Endodermal cell (in vitro differentiated cells): ENCODE data around the gene SLC25A12. TPM values are rescaled to one million over a fixed set of nuclear protein-coding genes. Genes with fewer than 3 reads are reported as not detected.

ENCODE experiments used
- DNase-seq: peaks from one replicate; pipeline ENCODE4 v3.0.0-alpha.2; 2017
- H3K27ac ChIP-seq: 2 replicates; pipeline ENCODE4 v1.5.1; 2013; ENCODE audit warnings: mild to moderate bottlenecking, low read depth, low read length, moderate library complexity
- H3K27me3 ChIP-seq: 2 replicates; pipeline ENCODE4 v1.6.1; 2013; ENCODE audit warnings: mild to moderate bottlenecking, low read length, moderate library complexity; ENCODE audit not compliant: insufficient read depth, control insufficient read depth, poor library complexity, severe bottlenecking
- H3K36me3 ChIP-seq: 2 replicates; pipeline ENCODE4 v1.7.0; 2013; ENCODE audit warnings: mild to moderate bottlenecking, low read length, moderate library complexity; ENCODE audit not compliant: control insufficient read depth, insufficient read depth
- H3K4me1 ChIP-seq: one replicate; pipeline ENCODE4 v1.7.0; 2013; ENCODE audit warnings: low read length; ENCODE audit not compliant: control insufficient read depth, insufficient read depth
- H3K4me3 ChIP-seq: 2 replicates; pipeline ENCODE4 v1.5.1; 2013; ENCODE audit warnings: mild to moderate bottlenecking, low read length, moderate library complexity
- H3K9ac ChIP-seq: 2 replicates; pipeline ENCODE4 v1.6.1; 2013; ENCODE audit warnings: mild to moderate bottlenecking, low read length, moderate library complexity; ENCODE audit not compliant: poor library complexity, severe bottlenecking; ENCODE audit errors: extremely low read depth
- H3K9me3 ChIP-seq: 2 replicates; pipeline ENCODE4 v1.6.1; 2013; ENCODE audit warnings: mild to moderate bottlenecking, low read length, moderate library complexity; ENCODE audit not compliant: control insufficient read depth
- H3K27ac Mint-ChIP-seq: 2 replicates; pipeline ENCODE4 v1.8.0; 2020; ENCODE audit warnings: mixed read lengths
- H3K27me3 Mint-ChIP-seq: 2 replicates; pipeline ENCODE4 v1.8.0; 2021; ENCODE audit warnings: mild to moderate bottlenecking, mixed read lengths; ENCODE audit not compliant: insufficient read depth
- H3K36me3 Mint-ChIP-seq: 2 replicates; pipeline ENCODE4 v1.8.0; 2020; ENCODE audit warnings: low read depth, mixed read lengths
- H3K4me1 Mint-ChIP-seq: 2 replicates; pipeline ENCODE4 v1.8.0; 2020; ENCODE audit warnings: mixed read lengths
- H3K4me3 Mint-ChIP-seq: 2 replicates; pipeline ENCODE4 v1.8.0; 2020; ENCODE audit warnings: mild to moderate bottlenecking, moderate library complexity, mixed read lengths
- H3K9me3 Mint-ChIP-seq: 2 replicates; pipeline ENCODE4 v1.8.0; 2020; ENCODE audit warnings: mild to moderate bottlenecking, mixed read lengths
- CTCF ChIP-seq: fragments of 200-600 bp; sonication (generic); conservative IDR thresholded peaks from 2 replicates; pipeline ENCODE4 v1.5.0; 2021; ENCODE audit warnings: antibody characterized with exemption, mild to moderate bottlenecking
- WGBS, 2 experiments: methylation state at CpG; one replicate each; pipeline versions ENCODE4 v1.1.5 to v1.1.7; 2013; ENCODE audit warnings: missing lambda C conversion rate in 2 of 2, mixed read lengths in 1 of 2; ENCODE audit not compliant: insufficient coverage in 1 of 2, insufficient read length in 1 of 2; 5-methylcytosine and 5-hydroxymethylcytosine counted together
- total RNA-seq, 2 donors: library from RNA; stranded (reverse); fragmentation: NEBNext Ultra II Directional in 1 of 2; extraction: Animal tissue kit (Norgen Biotek cat#: 25700) in 1 of 2; gene quantifications; 2 replicates in 1 of 2; 3 replicates in 1 of 2; pipeline ENCODE4 v1.2.1, GENCODE V29; 2021

SLC25A12 gene
- total RNA-seq, 2 donors from 2014 or later = 0.55 to 3.1 TPM

GRCh38 chr2:171794918-171795317 is 99.1 kb downstream of the SLC25A12 start:
- no peaks in the 10 kb centered on the region for H3K36me3 Mint-ChIP-seq
- H3K4me3 Mint-ChIP-seq = no peak overlapping the region
- H3K9me3 Mint-ChIP-seq = no peaks in the 10 kb centered on the region
- peaks cover 37% of the 10 kb centered on the region for H3K4me1 Mint-ChIP-seq
- H3K27me3 Mint-ChIP-seq = no peaks in the 10 kb centered on the region
- H3K9ac ChIP-seq = no peak overlapping the region
- peak; percentile 60 for DNase-seq
- H3K9me3 ChIP-seq = no peaks in the 10 kb centered on the region
- H3K27me3 ChIP-seq = no peaks in the 10 kb centered on the region
- no peak for TF ChIP-seq CTCF
- H3K4me3 ChIP-seq = no peak overlapping the region
- peaks cover 13% of the 10 kb centered on the region for H3K4me1 ChIP-seq
- H3K36me3 ChIP-seq = no peaks in the 10 kb centered on the region
- peak overlapping the region; percentile 5 for H3K27ac Mint-ChIP-seq
- 42 to 46% methylated on average over 4 of the region's 4 CpGs for WGBS, 2 experiments
- H3K27ac ChIP-seq = no peak overlapping the region

GRCh38 chr2:171793691-171794678 is 100.1 kb downstream of the SLC25A12 start:
- peak; percentile 62 for DNase-seq
- no peak overlapping the region for H3K4me3 Mint-ChIP-seq
- H3K27me3 Mint-ChIP-seq = no peaks in the 10 kb centered on the region
- Histone ChIP-seq H3K4me1 (peaks cover 13% of the 10 kb centered on the region), H3K9ac (no peak overlapping the region), H3K36me3 (no peaks in the 10 kb centered on the region), H3K4me3 (no peak overlapping the region), H3K9me3 (no peaks in the 10 kb centered on the region), H3K27me3 (no peaks in the 10 kb centered on the region), H3K27ac (peak overlapping the region; percentile 65)
- H3K36me3 Mint-ChIP-seq = no peaks in the 10 kb centered on the region
- peaks cover 39% of the 10 kb centered on the region for H3K4me1 Mint-ChIP-seq
- no peaks in the 10 kb centered on the region for H3K9me3 Mint-ChIP-seq
- no peak for TF ChIP-seq CTCF
- 71 to 80% methylated on average over 2 to 5 of the region's 6 CpGs for WGBS, 2 experiments
- H3K27ac Mint-ChIP-seq = peak overlapping the region; percentile 14

GRCh38 chr2:171792886-171793580 is 101.0 kb downstream of the SLC25A12 start:
- Mint-ChIP-seq H3K27me3 (no peaks in the 10 kb centered on the region), H3K9me3 (no peaks in the 10 kb centered on the region), H3K36me3 (no peaks in the 10 kb centered on the region), H3K4me3 (no peak overlapping the region), H3K27ac (peak overlapping the region; percentile 18), H3K4me1 (peaks cover 46% of the 10 kb centered on the region)
- Histone ChIP-seq H3K36me3 (no peaks in the 10 kb centered on the region), H3K9me3 (no peaks in the 10 kb centered on the region), H3K4me3 (no peak overlapping the region), H3K27ac (peak overlapping the region; percentile 65), H3K9ac (no peak overlapping the region), H3K27me3 (no peaks in the 10 kb centered on the region), H3K4me1 (peaks cover 20% of the 10 kb centered on the region)
- 47 to 50% methylated on average over 1 to 4 of the region's 4 CpGs for WGBS, 2 experiments
- no peak for TF ChIP-seq CTCF
- no peak for DNase-seq
